Measurements from ENCODE around the gene SGPP2. TPM values are rescaled to one million over a fixed set of nuclear protein-coding genes. Genes with fewer than 3 reads are reported as not detected.

Gene SGPP2
- polyA plus RNA-seq, 1 experiment: not detected

GRCh38 chr2:222595581-222595980, 171.2 kb downstream of the SGPP2 start:
- CTCF ChIA-PET: interaction anchor here (1.5 kb wide), 1 partner anchor 33 kb away, joined by 4 read pairs; no protein-coding TSS in a partner anchor

GRCh38 chr2:222598611-222599010, 174.3 kb downstream of the SGPP2 start:
- no peak overlapping the region for H3K4me3 ChIP-seq (ENCODE audit: low read depth, low read length)
- ChIA-PET POLR2A (no interaction called here), CTCF (interaction anchor here (1.2 to 2.8 kb wide), 3 partner anchors 16 to 279 kb away, joined by 3 to 9 read pairs (median 3); a partner anchor contains a TSS)
- H3K27me3 ChIP-seq (ENCODE audit: control insufficient read depth, insufficient read depth, low read length): no peaks in the 10 kb centered on the region
- no peaks in the 10 kb centered on the region for H3K36me3 ChIP-seq (ENCODE audit: control insufficient read depth, insufficient read depth, low read length)
- no peak for DNase-seq (ENCODE audit: low read depth)
- TF ChIP-seq CTCF (IDR thresholded peaks at IDR 0.05; ENCODE audit: insufficient read depth, low read depth, low read length): no peak

More at GRCh38 chr2:222595581-222595980, 171.2 kb downstream of the SGPP2 start:
- H3K36me3 ChIP-seq (ENCODE audit: control insufficient read depth, insufficient read depth, low read length): no peaks in the 10 kb centered on the region; the same call in 1 of the 2 replicates
- no peak for TF ChIP-seq CTCF (IDR thresholded peaks at IDR 0.05; ENCODE audit: insufficient read depth, low read depth, low read length)
- no peaks in the 10 kb centered on the region for H3K27me3 ChIP-seq (ENCODE audit: control insufficient read depth, insufficient read depth, low read length)
- POLR2A ChIA-PET: interaction anchor here (0.6 kb wide), 1 partner anchor 771 kb away, joined by 3 read pairs; no protein-coding TSS in a partner anchor
- H3K4me3 ChIP-seq (ENCODE audit: low read depth, low read length): no peak overlapping the region
- DNase-seq (ENCODE audit: low read depth): no peak

- DNase-seq (ENCODE audit: low read depth): no peak
- Histone ChIP-seq H3K27me3 (ENCODE audit: control insufficient read depth, insufficient read depth, low read length) (no peaks in the 10 kb centered on the region), H3K4me3 (ENCODE audit: low read depth, low read length) (no peak overlapping the region), H3K36me3 (ENCODE audit: control insufficient read depth, insufficient read depth, low read length) (no peaks in the 10 kb centered on the region)
- TF ChIP-seq CTCF (IDR thresholded peaks at IDR 0.05; ENCODE audit: insufficient read depth, low read depth, low read length): no peak
- CTCF ChIA-PET: interaction anchor here (1.4 kb wide), 1 partner anchor 9 kb away, joined by 5 read pairs; no protein-coding TSS in a partner anchor
- POLR2A ChIA-PET: no interaction called here
These were observed 179.2 kb downstream of the SGPP2 start for GRCh38 chr2:222603501-222603900.

- no peak for TF ChIP-seq CTCF (IDR thresholded peaks at IDR 0.05; ENCODE audit: insufficient read depth, low read depth, low read length)
- no peak for DNase-seq (ENCODE audit: low read depth)
- Histone ChIP-seq H3K36me3 (ENCODE audit: control insufficient read depth, insufficient read depth, low read length) (no peaks in the 10 kb centered on the region), H3K27me3 (ENCODE audit: control insufficient read depth, insufficient read depth, low read length) (no peaks in the 10 kb centered on the region), H3K4me3 (ENCODE audit: low read depth, low read length) (no peak overlapping the region)
- CTCF ChIA-PET: no interaction called here
- POLR2A ChIA-PET: no interaction called here
These were observed 180.6 kb downstream of the SGPP2 start for GRCh38 chr2:222604749-222605515.

- CTCF ChIA-PET: no interaction called here
- Histone ChIP-seq H3K36me3 (ENCODE audit: control insufficient read depth, insufficient read depth, low read length) (no peaks in the 10 kb centered on the region), H3K4me3 (ENCODE audit: low read depth, low read length) (no peak overlapping the region), H3K27me3 (ENCODE audit: control insufficient read depth, insufficient read depth, low read length) (no peaks in the 10 kb centered on the region)
- no peak for DNase-seq (ENCODE audit: low read depth)
- TF ChIP-seq CTCF (IDR thresholded peaks at IDR 0.05; ENCODE audit: insufficient read depth, low read depth, low read length): no peak
- POLR2A ChIA-PET: no interaction called here
These were observed 182.0 kb downstream of the SGPP2 start for GRCh38 chr2:222606306-222606705.
